AML-193 (cell line): ENCODE measurements around the gene RYR3.
"Not testable (repeated sequence)": the region's sequence is repeated elsewhere in the genome, so short reads cannot be mapped to it uniquely, and the experiment has no call there.

Experiments used
- DNase-seq, 2 experiments: peaks; one replicate each; lab custom pipeline; 2025; lab: John Stamatoyannopoulos, UW

The RYR3 gene

DNA sequence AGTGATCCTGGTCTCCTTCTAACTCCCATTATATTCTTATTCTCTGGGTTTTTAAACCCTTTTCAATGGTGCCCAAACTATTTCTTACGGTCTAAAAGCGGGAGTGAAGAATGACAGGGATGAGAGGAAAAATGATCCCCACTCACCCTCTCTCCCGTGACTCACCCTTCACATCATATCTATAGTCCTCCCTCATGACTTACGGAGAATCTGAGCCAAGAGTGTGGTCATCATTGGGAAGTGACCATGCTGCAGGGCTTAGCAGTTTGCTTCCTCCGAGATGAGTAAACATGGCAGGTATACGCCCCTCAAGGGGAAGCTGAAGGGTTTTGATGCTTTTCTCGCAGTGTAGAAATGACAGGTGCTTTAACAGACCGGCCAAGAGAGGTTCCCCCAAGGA is 274.0 kb downstream of the RYR3 start:
- no peak for DNase-seq

DNA sequence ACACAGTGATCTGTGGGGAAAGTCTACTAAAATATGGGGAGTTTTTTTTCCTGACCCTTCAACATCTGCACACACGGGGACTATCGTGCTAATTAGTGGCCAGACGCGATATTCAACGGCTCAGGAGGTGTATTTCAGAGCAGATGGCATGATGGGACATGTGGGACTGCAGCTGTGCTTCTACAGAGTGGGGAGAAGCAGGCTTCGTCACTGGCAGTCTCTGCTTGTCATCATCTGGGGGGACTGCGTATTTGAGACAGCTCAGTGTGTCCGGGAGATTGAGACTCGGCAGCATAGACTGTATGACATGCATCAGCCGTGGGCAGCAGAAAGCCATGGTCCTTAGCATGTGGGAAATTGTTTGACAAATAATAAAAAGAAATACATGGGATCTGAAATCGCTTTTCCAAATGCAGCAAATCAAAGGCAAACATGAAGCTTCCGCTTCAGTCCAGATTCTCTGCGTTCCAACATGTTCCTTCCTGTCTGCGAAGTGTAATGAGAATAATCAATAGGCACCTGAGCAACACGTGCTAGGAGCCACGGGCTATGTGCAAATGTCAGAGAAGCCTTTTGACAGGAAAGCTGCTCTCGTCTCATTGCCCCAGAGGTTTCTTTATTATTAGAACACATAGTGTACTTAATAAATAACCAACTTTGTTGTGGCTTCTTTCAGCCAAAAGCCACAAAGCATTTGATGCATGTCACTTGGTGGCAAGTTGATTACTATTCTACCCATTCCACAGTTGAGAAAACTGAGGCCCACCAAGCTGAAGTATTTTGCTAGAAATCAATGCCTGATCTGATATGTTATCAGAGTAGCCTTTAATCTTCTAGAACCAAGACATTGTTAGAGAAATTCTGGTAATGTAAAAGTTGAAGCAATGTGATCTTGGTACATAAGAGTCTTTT is 276.3 kb downstream of the RYR3 start:
- no peak for DNase-seq

DNA sequence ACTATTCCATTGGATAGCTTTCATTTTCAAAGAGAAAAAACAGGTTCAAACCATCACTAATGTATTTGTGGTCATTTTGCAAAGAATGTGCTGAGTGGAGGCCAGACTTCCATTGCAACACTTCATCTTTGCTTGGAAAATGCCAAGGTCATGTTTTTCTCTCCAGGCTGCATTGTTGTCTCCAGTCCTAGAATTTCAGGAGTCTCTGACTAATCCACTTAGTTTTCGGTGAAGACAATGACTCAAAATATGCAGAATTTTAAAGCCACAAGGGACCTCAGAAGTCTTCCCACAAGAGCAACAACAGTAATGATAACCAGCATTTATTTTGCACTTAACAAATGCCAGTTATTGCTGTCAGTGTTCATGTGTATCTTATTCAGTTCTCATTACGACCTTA is 277.0 kb downstream of the RYR3 start:
- DNase-seq: no peak

DNA sequence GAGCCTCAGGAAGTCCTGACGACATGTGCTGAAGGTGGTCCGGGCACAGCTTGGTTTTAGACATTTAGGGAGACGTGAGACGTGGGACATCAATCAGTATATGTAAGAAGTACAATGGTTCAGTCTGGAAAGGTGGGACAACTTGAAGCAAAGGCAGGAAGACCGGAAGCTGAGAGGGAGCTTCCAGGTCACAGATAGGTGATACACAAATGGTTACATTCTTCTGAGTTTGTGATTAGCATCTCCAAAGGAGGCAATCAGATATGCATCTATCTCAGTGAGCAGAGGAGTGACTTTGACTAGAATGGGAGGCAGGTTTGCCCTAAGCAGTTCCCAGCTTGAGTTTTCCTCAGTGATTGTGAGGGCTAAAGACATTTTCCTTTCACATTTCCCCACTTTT is 282.1 kb downstream of the RYR3 start:
- DNase-seq: no peak

DNA sequence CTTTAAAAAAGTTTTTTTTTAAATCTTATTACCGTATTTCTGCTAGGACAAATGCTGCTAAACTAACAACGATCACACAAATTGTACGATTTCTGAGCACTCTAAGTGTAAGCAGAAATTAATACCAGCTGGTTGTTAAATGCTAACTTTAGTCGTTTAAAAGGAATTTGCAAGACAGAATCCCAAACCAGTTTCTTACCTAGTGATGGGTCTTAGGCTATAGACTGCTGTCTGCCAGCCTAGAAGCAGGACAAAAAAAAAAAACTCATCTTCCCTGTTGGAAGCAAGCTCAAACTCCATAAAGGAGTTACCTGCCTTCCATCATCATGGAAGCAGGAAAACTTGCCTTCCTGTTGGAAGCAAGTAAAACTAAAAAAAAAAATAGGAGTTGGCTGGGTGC is 287.6 kb downstream of the RYR3 start:
- not testable (repeated sequence) for DNase-seq

DNA sequence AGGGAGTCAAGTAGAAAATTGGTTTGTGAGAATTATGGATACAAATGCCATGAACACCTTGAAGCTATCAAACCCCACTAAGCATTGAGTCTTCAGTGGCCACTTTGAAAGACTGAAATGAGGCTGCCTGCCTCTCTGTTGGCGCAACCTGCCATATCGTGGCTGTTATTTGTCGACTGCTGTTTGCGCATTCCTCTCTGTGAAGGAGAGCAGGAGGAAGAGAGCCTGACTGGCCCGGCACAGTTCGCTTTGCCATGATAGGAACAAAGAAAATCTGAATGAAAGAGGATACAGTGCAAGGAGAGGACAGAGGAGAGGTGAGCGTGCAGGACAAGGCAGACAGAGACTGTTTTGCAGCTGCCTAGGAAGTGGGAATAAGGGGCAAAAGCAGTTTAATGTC is 289.4 kb downstream of the RYR3 start:
- no peak for DNase-seq

DNA sequence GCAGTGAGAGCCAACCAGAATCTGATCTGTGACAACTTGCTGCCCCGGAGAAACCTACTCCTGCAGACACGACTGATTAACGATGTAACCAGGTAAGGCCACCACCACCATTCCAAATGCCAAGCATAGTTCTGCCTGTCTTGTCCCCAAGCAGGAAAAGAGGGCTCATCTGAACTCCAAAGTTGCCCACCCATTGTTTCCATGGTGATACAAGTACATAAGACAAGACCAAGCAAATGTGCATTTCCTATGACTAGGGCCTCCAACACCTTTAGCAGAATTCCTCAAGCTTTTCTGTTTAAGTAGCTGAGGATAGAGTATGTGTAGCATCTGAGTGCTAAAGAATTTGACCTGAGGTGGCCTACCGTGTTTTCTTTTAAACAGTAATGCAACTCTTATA is 290.7 kb downstream of the RYR3 start:
- no peak for DNase-seq

DNA sequence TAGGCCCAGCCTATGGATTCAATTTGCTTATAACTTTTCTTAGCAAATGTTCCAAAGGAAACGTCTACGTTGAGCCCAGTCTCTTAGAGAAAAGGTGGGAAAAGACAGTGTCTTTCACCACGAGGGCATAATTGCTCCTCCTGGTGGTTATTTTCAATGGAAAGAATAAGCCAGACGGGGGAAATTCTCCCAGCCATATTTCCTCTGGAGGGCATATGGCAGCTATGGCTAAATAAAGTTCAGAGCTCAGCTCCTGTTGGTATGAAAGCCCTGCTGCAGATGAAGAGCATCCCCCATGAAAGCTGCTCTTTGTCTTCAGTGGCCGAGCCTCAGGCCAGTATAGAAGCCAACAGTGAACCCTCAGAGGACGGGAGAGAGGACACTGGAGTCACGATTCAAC is 297.9 kb downstream of the RYR3 start:
- no peak for DNase-seq

DNA sequence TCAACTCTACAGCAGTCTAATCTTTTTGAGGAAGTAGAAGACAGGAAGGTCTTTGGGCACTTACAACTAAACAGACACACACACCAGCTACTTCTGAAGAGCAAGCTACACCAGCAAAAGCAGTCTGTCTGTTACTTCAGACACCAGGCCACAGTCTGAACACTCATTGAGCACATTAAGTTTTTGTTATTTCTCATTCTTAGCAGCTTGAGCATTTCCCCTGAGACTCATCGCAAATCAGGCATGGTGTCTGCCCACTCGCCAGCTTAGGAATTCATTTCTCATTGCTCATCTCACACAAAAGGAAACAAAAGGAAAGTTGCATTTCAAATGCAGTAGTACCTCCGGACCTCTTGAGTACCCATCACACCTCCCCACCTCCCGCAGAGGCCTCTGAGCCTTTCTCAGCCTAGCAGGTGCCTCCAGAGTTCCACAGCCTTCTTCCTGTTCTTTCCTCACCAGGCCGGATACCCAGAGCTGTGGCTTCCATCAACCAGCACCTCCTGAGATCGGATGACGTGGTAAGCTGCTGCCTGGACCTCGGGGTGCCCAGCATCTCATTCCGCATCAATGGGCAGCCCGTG is 302.0 kb downstream of the RYR3 start:
- DNase-seq: no peak

DNA sequence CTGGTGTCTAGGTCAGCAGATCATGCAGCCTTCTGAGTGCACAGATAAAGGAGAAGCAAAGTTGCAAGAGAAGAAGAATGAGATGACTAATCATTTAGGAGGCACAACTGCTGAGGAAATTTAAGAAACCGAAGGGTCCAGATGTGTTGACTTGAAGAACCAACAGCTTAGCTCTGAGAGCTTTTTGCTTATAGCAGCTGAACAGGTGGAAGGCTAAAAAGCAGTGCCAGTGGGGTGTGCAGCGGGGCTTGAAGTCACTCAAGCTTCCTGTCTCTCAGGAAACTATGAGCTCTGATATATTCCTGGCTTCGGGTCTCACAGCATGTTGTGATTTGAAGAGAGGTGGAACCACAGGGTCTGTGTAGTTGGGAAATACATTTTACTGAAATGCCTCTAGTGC is 305.7 kb downstream of the RYR3 start:
- no peak for DNase-seq

DNA sequence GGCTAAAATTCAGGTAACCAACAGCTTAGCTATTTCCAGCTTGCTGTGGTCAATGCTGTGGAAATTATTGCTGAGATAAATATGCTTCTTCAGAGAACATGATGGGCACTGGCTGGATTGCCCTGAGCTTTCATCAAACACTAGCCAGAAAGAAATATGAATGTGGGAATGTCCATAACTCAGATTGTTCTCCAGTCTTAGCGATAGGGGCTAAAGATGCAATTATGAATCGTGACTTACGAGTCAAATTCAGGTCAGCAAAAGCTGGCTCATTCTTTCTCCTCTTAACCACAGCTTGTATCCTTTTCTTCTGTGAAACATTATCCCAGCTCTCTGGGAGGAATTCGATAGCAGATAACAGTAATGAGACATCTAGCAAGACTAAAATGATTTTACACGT is 307.6 kb downstream of the RYR3 start:
- no peak for DNase-seq

DNA sequence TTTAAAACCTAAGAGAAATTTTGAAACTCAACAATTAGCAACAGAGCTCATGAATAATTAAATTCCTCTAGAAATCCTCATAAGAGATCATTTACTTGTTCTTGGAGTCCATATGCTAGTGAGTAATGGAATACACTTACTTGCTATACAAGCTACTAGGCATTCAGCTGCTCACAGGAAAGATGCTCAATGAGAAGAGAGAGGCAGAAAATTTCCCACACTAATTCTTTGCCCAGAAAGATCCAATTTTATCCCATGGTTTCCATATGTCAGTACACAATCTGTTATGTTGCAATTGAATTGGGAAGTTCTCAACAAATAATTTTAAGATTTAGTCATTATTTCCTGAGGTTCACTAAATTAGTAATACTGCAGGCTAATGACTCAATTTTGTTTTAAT is 310.4 kb downstream of the RYR3 start:
- DNase-seq: no peak

DNA sequence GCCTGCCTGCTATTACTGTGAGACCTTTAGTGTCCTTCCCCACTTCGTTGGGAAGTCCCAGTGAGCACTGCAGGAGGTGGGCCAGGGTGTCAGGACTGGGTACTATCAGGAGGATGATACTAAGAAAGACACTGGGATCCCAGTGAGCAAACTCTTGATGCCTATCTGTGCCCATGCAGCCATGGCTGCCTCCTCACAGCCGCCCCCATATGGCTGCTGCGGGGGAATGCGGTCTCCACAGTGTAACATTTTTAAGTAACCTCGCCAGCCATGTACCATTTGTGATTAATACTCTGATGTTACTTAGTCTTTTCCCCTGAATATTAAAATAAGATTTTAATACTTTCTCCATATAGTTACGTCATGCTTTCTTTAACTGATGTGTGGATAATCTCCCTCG is 312.2 kb downstream of the RYR3 start:
- no peak for DNase-seq

DNA sequence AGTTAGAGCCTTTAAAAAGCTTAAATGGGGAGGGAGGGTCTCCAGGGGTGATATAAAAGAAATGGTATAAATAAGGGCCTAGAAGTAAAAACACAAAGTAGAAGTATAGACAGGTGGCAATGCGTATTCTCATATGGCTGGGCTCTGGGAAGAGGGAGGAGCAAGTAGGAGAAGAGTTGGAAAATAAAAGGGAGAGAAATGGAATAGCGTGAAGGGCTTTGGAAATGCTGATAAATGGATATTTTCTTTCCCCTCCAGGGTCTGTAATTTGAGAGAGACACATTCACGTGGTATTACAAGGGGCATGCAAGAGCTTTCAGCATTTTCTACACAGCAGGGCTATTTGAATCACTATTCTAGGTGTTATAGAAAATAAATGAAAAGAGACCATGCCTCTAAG is 313.7 kb downstream of the RYR3 start:
- no peak for DNase-seq

DNA sequence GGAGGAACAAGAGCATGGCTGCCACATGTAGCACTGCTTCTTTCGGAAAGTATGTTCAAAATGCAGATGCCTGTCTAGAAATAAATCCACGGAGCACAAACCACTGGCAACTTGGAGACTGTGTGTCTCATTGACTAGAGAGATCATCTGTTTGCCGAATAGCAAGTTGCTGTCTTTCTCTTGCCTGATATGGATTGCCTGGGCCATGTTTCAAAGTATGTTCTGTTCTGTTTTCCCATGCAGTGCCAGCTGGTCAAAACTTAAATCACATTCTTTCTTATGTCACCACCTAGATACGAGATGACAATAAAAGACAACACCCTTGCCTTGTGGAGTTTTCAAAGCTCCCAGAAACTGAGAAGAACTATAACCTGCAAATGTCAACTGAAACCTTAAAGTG is 318.9 kb downstream of the RYR3 start:
- no peak for DNase-seq

DNA sequence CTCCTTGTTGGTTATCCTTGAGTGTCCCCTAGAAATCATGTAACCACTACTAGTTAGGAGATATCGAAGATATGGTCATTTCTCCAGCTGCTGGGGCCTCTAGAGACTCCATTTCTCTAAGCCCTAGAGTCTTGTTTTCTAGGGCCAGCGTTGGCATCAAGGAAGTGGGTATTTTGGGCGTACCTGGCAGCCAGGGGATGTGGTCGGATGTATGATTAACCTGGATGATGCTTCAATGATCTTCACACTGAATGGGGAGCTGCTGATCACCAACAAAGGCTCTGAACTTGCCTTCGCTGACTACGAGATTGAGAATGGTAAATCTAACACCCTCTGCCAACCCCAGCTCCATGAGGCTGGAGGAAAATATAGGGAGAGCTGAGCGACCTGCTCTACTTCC is 325.5 kb downstream of the RYR3 start:
- no peak for DNase-seq

DNA sequence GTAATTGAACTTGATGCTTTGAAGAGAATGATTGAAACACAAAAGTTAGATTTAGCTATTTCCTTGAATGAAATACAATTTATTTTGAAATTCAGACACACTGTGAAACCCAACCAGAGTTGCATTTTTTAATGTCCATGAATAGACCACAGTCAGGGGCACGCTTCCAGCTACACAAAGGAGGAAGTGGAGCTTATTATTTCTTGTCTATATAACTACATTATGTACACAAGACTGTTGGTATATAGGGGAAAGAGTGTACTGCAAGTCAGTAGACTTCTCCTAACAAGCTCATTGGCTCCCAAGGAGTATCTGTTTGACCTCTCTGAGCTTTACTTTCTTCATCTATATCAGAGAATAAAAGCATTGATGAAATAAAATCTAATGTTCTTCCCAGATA is 326.2 kb downstream of the RYR3 start:
- DNase-seq: no peak

DNA sequence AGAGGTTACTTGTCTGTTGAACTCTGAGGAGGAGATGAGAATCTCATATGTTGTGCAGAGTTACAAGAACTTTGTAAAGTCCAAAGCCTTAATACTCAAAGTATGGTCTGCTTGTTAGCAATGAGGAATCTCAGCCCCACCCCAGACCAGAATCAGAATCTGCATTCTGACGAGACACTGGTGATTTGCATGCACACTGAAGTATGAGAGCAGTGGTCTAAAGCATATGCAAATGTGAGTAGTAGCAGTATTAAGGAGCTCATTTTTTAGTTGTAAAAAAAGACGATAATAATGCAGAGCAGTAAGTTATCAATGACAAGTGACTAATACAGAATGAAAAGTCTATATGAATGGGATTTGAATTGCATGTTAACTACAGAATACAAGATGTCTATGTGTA is 327.7 kb downstream of the RYR3 start:
- DNase-seq: no peak

DNA sequence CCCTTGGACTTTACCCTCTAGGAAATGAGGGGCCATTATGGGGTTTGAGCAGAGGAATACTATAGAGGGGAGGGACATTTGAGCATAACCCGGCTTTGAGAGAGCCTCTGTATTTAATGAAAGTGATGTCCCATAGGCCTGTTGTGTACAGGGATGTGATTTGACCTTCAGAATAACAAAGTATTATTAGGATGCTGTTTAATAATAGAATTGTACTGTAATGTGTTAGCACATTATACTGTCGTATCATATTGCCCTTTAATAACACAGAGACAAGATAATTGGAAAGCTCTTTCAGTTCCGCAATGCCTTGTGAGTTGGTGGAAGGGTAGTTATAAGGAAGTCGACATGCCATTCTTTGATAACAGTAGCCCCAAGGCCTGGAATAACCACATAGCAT is 328.3 kb downstream of the RYR3 start:
- no peak for DNase-seq

DNA sequence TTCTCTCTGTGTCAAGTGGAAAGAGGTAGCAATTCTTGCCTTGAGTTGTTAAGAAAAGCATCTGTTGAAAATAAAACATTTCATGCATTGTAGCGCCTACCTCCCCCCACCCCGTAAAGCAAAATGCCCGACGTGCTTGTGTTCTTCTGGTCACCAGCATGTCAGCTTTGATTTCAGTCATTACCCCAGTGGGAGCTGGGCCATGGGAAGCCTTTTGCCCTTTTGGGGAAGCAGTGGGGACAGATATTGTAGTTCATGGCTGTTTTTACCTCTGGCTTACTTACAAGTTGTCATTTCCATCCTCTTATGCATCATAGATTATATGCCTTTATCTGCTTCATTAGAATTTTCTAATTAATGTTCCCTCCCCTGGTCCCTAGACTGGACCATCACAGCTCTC is 328.7 kb downstream of the RYR3 start:
- no peak for DNase-seq

DNA sequence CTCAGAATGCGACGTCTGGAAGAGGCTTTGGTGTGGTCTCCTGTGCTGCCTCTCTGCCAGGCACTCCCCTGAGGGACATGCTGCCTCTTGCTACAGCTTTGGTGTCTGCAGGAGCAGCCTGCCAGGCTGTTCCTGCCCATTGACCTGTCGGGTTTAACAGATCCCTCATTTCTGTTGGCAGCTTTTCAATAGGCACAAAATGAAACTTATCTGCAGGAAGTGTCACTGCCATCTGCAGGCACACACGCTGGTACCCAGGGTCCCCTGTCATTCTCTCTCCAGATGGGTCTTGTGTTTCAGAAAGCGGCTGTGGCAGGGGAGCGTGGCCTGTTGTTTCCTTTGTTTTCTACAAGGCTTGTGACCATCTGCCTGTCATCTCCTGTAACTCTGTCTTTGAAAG is 329.2 kb downstream of the RYR3 start:
- DNase-seq: no peak

DNA sequence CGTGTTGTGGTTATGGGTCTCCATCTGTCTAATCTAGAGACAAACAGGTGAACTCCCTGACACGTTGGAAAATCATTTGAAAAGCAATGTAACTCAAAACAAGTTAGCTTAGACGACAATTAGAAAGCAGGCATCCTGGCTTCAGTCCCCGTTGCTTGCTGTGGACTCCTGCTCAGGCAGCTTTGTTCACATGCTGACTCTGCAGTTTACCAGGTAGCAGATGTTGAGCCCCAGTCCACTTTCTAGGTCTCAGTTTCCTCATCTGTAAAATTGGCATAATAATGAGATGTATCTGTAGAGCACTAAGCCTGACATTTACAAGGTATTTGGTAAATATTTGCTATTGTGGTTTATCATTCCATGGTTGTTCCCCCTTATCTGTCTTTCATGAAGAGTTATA is 330.3 kb downstream of the RYR3 start:
- DNase-seq: no peak

DNA sequence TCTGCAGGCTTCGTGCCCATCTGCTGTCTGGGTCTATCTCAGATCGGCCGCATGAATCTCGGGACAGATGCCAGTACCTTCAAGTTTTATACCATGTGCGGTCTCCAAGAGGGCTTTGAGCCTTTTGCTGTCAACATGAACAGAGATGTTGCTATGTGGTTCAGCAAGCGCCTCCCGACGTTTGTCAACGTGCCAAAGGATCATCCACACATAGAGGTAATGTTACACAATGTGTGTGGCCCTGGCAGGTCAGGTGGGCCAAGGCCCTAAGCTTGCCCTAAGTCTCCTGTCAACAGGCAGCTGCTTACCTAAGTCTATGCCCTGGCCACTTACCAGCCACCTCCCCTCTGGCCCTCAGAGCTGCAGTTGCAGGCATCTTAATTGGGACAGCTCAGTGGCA is 333.5 kb downstream of the RYR3 start:
- DNase-seq: no peak

DNA sequence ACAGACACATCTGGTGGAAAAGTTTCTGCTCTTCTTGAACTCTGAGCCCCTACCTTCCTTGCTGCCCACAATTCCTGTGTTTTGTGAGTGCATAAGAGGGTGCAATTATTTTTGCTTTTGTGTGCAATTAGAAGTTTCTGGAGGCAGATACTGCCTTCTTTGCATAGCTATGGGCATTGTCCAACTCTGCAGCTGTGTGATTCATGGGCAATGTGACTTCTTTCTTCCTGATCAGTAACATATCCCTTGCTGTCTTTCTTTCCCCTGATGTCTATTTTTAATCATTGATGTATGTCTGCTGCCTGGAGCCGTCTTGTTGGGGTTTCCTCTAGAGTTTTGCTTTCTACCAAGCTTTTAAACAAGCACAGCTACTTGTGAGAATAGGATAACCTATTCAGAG is 336.0 kb downstream of the RYR3 start:
- DNase-seq: no peak
